ENCODE results near the gene TECTA. TPM values are rescaled to one million over a fixed set of nuclear protein-coding genes. Genes with fewer than 3 reads are reported as not detected.

TECTA gene
- total RNA-seq, 2 donors from 2014 or later, result under 0.01 to 5.9 TPM

GRCh38 chr11:121207485-121208115 lies 106.6 kb downstream of the TECTA start:
- intact Hi-C loops (cut with DNase I), result no loop called here
- no peak for ATAC-seq
- Histone ChIP-seq H3K27me3 (peaks cover 0 to 3% of the 10 kb centered on the region in 2 donors), H3K4me3 (no peak overlapping the region), H3K27ac (no peak overlapping the region), H3K4me1 (no peaks in the 10 kb centered on the region), H3K9me3 (no peaks in the 10 kb centered on the region), H3K36me3 (replicated peaks in 1 of 2; ENCODE audit: insufficient read depth in 1 of 2, low read depth in 2 of 2) (no peaks in the 10 kb centered on the region)
- TF ChIP-seq POLR2A (IDR thresholded peaks at IDR 0.05), result no peak
- TF ChIP-seq, protein P1, sequence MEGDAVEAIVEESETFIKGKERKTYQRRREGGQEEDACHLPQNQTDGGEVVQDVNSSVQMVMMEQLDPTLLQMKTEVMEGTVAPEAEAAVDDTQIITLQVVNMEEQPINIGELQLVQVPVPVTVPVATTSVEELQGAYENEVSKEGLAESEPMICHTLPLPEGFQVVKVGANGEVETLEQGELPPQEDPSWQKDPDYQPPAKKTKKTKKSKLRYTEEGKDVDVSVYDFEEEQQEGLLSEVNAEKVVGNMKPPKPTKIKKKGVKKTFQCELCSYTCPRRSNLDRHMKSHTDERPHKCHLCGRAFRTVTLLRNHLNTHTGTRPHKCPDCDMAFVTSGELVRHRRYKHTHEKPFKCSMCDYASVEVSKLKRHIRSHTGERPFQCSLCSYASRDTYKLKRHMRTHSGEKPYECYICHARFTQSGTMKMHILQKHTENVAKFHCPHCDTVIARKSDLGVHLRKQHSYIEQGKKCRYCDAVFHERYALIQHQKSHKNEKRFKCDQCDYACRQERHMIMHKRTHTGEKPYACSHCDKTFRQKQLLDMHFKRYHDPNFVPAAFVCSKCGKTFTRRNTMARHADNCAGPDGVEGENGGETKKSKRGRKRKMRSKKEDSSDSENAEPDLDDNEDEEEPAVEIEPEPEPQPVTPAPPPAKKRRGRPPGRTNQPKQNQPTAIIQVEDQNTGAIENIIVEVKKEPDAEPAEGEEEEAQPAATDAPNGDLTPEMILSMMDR (IDR thresholded peaks at IDR 0.05), result no peak
- no peak for DNase-seq

- ATAC-seq (no peak), DNase-seq (no peak)
- intact Hi-C loops (cut with DNase I), result no loop called here
- Histone ChIP-seq H3K36me3 (replicated peaks in 1 of 2; ENCODE audit: insufficient read depth in 1 of 2, low read depth in 2 of 2) (no peaks in the 10 kb centered on the region), H3K27me3 (peaks cover 0 to 3% of the 10 kb centered on the region in 2 donors), H3K27ac (no peak overlapping the region), H3K4me1 (no peaks in the 10 kb centered on the region), H3K4me3 (no peak overlapping the region), H3K9me3 (no peaks in the 10 kb centered on the region)
- TF ChIP-seq, protein P1 (IDR thresholded peaks at IDR 0.05), result no peak
- no peak for TF ChIP-seq POLR2A (IDR thresholded peaks at IDR 0.05)
These were observed 109.5 kb downstream of the TECTA start for GRCh38 chr11:121210445-121211080.

GRCh38 chr11:121211626-121212025 lies 110.6 kb downstream of the TECTA start:
- intact Hi-C loops (cut with DNase I), result no loop called here
- peaks cover 0 to 3% of the 10 kb centered on the region in 2 donors for H3K27me3 ChIP-seq
- no peak for TF ChIP-seq POLR2A (IDR thresholded peaks at IDR 0.05)
- TF ChIP-seq, protein P1 (IDR thresholded peaks at IDR 0.05), result no peak
- no peaks in the 10 kb centered on the region for H3K4me1 ChIP-seq
- no peak overlapping the region for H3K4me3 ChIP-seq
- no peaks in the 10 kb centered on the region for H3K36me3 ChIP-seq (replicated peaks in 1 of 2; ENCODE audit: insufficient read depth in 1 of 2, low read depth in 2 of 2)
- DNase-seq (no peak), ATAC-seq (no peak)
- 78 to 79% methylated on average over 1 of the region's 1 CpG for WGBS, 2 donors
- no peaks in the 10 kb centered on the region for H3K9me3 ChIP-seq
- no peak overlapping the region for H3K27ac ChIP-seq

DNA sequence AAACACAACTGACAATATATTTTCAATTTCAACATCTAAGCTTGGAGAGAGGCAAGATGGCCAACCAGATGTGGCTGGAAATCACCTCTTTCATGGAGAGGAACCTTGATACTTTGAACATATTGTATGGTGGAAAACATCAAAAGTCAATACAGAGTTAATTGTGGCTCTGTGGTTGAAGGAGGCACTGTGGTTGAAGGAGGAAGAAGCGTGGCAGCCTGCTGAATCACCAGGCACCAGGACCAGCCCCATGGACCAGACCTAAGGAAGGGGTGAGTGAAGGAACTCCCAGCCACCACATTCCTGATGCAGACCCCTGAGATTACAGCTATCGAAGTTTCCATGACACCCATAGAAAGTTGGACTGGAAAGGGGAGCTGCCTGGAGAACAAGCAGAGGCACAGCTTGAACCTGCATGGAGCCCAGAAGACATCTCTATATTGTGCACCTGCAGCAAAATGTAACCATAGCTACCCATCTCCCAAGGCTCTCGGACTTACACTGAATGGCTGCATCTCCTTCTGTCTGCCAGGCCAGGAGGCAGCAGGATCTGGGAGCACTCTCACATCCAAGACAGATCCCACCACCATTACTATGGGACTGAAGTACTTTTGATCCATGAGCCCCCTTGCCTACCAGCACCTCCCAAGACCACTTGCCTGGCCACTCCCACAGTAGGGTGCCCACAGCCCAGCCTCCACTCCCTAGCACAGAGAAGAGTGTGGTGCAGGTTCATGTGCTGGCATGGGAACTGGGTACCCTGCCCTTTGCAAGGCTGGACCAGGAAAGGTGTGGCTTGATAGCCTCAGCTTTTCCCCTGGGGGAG lies 111.7 kb downstream of the TECTA start:
- ATAC-seq, result no peak
- TF ChIP-seq POLR2A (IDR thresholded peaks at IDR 0.05), result no peak
- TF ChIP-seq, protein P1 (IDR thresholded peaks at IDR 0.05), result no peak

More for the DNA sequence above, 111.7 kb downstream of the TECTA start:
- no peaks in the 10 kb centered on the region for H3K9me3 ChIP-seq
- no peaks in the 10 kb centered on the region for H3K36me3 ChIP-seq (replicated peaks in 1 of 2; ENCODE audit: insufficient read depth in 1 of 2, low read depth in 2 of 2)
- no peak for DNase-seq
- no peak overlapping the region for H3K27ac ChIP-seq
- no peaks in the 10 kb centered on the region for H3K4me1 ChIP-seq
- intact Hi-C loops (cut with DNase I), result no loop called here
- no peak overlapping the region for H3K4me3 ChIP-seq
- peaks cover 0 to 3% of the 10 kb centered on the region in 2 donors for H3K27me3 ChIP-seq
- WGBS, 2 donors, result 69 to 83% methylated on average over 3 of the region's 3 CpGs
